T-helper 2 cell (primary cell): ENCODE measurements around the gene SHFL.

ENCODE experiments used
- DNase-seq, 5 experiments: peaks; one replicate each; pipeline versions ENCODE4 v3.0.0 to v3.0.0-alpha.2; 2012 to 2022

The SHFL gene

GRCh38 chr19:10135551-10136334 is 49.6 kb downstream of the SHFL start:
- no peak for DNase-seq

GRCh38 chr19:10136936-10137335 is 50.8 kb downstream of the SHFL start:
- DNase-seq = no peak

GRCh38 chr19:10137751-10138682 is 51.9 kb downstream of the SHFL start:
- no peak for DNase-seq

GRCh38 chr19:10138879-10139795 is 53.0 kb downstream of the SHFL start:
- no peak for DNase-seq

- no peak for DNase-seq
These were observed 53.8 kb downstream of the SHFL start for GRCh38 chr19:10139952-10140351.

GRCh38 chr19:10141479-10141878 is 55.4 kb downstream of the SHFL start:
- no peak for DNase-seq

- DNase-seq = no peak
These were observed 55.9 kb downstream of the SHFL start for GRCh38 chr19:10141973-10142372.
